SK-N-SH (cell line): ENCODE results near the gene CAPN5.

Experiments used
- CHD2 ChIP-seq: fragments of 150-350 bp; IDR thresholded peaks from 2 replicates; pipeline ENCODE4 v1.6.1; 2018; ENCODE audit warnings: low read length; ENCODE audit not compliant: partially characterized antibody
- CTCF ChIP-seq: fragments of 200-600 bp; sonication (generic); IDR thresholded peaks from 2 replicates; pipeline ENCODE4 v1.6.1; 2017; ENCODE audit warnings: antibody characterized with exemption, mild to moderate bottlenecking, moderate library complexity
- EP300 ChIP-seq, 2 experiments: IDR thresholded peaks; 2 replicates each; pipeline versions ENCODE4 v1.4.0 to v1.6.1; 2012; ENCODE audit warnings: borderline replicate concordance in 1 of 2, low read depth in 1 of 2, low read length in 1 of 2
- EZH2phosphoT487 ChIP-seq: fragments of 200-600 bp; sonication (generic); IDR thresholded peaks from 2 replicates; pipeline ENCODE4 v1.6.1; 2017; ENCODE audit warnings: low read depth, mixed run types, mild to moderate bottlenecking, antibody characterized with exemption, moderate library complexity, borderline replicate concordance
- MAX ChIP-seq: IDR thresholded peaks from 2 replicates; pipeline ENCODE4 v1.4.0; 2012; ENCODE audit warnings: low read depth
- MXI1 ChIP-seq: IDR thresholded peaks from 2 replicates; pipeline ENCODE4 v1.6.1; 2012; ENCODE audit warnings: mild to moderate bottlenecking, low read depth, low read length, improper control_type of control experiment
- NFIC ChIP-seq: IDR thresholded peaks from 2 replicates; pipeline ENCODE4 v1.4.0; 2012; ENCODE audit warnings: borderline replicate concordance
- POLR2AphosphoS5 ChIP-seq: IDR thresholded peaks from 2 replicates; pipeline ENCODE4 v1.6.1; 2012; ENCODE audit warnings: low read depth, low read length
- RCOR1 ChIP-seq: fragments of 150-350 bp; IDR thresholded peaks from 2 replicates; pipeline ENCODE4 v1.6.1; 2017; ENCODE audit warnings: antibody characterized with exemption, low read length
- REST ChIP-seq: IDR thresholded peaks from 2 replicates; pipeline ENCODE4 v1.6.1; 2012; ENCODE audit warnings: mild to moderate bottlenecking, low read depth, low read length, moderate library complexity
- SIN3A ChIP-seq: IDR thresholded peaks from 2 replicates; pipeline ENCODE4 v1.6.1; 2012; ENCODE audit warnings: low read depth, mild to moderate bottlenecking, low read length, moderate library complexity, borderline replicate concordance
- TAF1 ChIP-seq: IDR thresholded peaks from 2 replicates; pipeline ENCODE4 v1.6.1; 2012; ENCODE audit warnings: low read depth, mild to moderate bottlenecking, low read length, moderate library complexity, borderline replicate concordance

GRCh38 chr11:77027275-77027674, 39.5 kb upstream of the CAPN5 start:
- TF ChIP-seq CTCF (no peak), EP300 (IDR thresholded peaks at IDR 0.05; ENCODE audit: borderline replicate concordance in 1 of 2, low read depth in 1 of 2, low read length in 1 of 2) (no peak), NFIC (no peak), TAF1 (no peak), EZH2phosphoT487 (no peak), SIN3A (no peak), CHD2 (no peak), MAX (no peak), MXI1 (no peak), POLR2AphosphoS5 (no peak), REST (no peak), RCOR1 (no peak)
